Uterus (tissue), 4 donors: ENCODE results near the gene NRXN3. TPM values are rescaled to one million over a fixed set of nuclear protein-coding genes. Genes with fewer than 3 reads are reported as not detected.

Experiments used
- DNase-seq, 2 donors: peaks; one replicate each; pipeline ENCODE4 v3.0.0-alpha.2; 2019 to 2020
- H3K27ac ChIP-seq, 2 donors: fragments of 200-600 bp; sonication (generic); 1 replicate in 1 of 2; 2 replicates in 1 of 2; pipeline ENCODE4 v1.5.1; 2016 to 2018
- H3K27me3 ChIP-seq, 2 donors: fragments of 200-600 bp; sonication (generic); one replicate each; pipeline ENCODE4 v1.5.1; 2018 to 2019; ENCODE audit warnings: control low read depth in 1 of 2
- H3K36me3 ChIP-seq, 2 donors: fragments of 200-600 bp; sonication (generic); one replicate each; pipeline ENCODE4 v1.5.1; 2019; ENCODE audit warnings: control low read depth in 1 of 2
- H3K4me1 ChIP-seq, 2 donors: fragments of 200-600 bp; sonication (generic); one replicate each; pipeline ENCODE4 v1.5.1; 2018 to 2019; ENCODE audit warnings: control low read depth in 1 of 2
- H3K4me3 ChIP-seq, 2 donors: fragments of 200-600 bp; sonication (generic); 1 replicate in 1 of 2; 2 replicates in 1 of 2; pipeline ENCODE4 v1.5.1; 2018 to 2019; ENCODE audit warnings: mild to moderate bottlenecking in 1 of 2
- H3K9me3 ChIP-seq, 2 donors: fragments of 200-600 bp; sonication (generic); one replicate each; pipeline ENCODE4 v1.5.1; 2019; ENCODE audit warnings: control low read depth in 1 of 2
- POLR2A ChIP-seq, 2 donors: fragments of 450-650 bp; IDR thresholded peaks; one replicate each; pipeline ENCODE4 v1.6.1; 2016; ENCODE audit warnings: antibody characterized with exemption in 2 of 2, mild to moderate bottlenecking in 1 of 2, moderate library complexity in 1 of 2
- intact Hi-C: fragments of 100-400 bp; cut with DNase I; formaldehyde crosslinking; loops from one replicate; pipeline ENCODE4 v1.15.1; 2023; ENCODE audit warnings: low total_unique reads
- total RNA-seq, 4 donors: library from RNA; depleted of rRNA in 3 of 4; stranded (reverse); fragments of >200 nt in 3 of 4; gene quantifications; one replicate each; pipeline versions ENCODE4 v1.1.0 to v1.2.4, GENCODE V29; 2014 to 2023
- TF ChIP-seq, protein P1 (sequence below), 4 experiments: fragments of 200-600 bp in 2 of 4; fragments of 450-650 bp in 2 of 4; sonication (generic) in 2 of 4; IDR thresholded peaks; one replicate each; pipeline ENCODE4 v1.5.1; 2016 to 2019; ENCODE audit warnings: antibody characterized with exemption in 4 of 4, mild to moderate bottlenecking in 2 of 4, moderate library complexity in 1 of 4
- donor health status: DM: yes; HTN: yes; CAD: no.

Gene NRXN3
- total RNA-seq, 4 donors from 2014 or later, result 2.9 to 17.0 (median 4.4) TPM

DNA sequence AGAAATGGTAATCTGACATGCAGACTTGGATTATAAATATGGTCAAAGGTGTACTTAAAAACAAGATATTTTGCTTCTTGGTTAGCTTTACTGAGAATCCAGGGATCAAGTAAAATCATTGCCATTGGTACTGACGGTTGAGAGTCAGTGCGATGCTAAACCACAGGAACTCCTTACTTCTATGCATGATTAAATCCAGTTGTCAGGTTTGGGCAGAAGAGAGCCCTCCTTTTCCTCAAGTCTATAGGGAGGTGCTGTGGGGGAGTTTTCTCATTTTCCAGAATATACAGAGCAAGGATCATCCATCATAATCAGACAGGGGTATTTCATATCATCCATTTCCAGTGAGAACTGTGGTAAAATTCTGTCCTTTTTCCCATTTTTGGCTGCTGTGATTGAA is 839.1 kb downstream of the NRXN3 start:
- Histone ChIP-seq H3K4me3 (no peak overlapping the region), H3K9me3 (no peaks in the 10 kb centered on the region), H3K27me3 (no peaks in the 10 kb centered on the region), H3K27ac (no peak overlapping the region), H3K36me3 (no peaks in the 10 kb centered on the region), H3K4me1 (peaks cover 0 to 4% of the 10 kb centered on the region in 2 donors)
- no peak for DNase-seq
- intact Hi-C loops, result no loop called here
- TF ChIP-seq, protein P1, sequence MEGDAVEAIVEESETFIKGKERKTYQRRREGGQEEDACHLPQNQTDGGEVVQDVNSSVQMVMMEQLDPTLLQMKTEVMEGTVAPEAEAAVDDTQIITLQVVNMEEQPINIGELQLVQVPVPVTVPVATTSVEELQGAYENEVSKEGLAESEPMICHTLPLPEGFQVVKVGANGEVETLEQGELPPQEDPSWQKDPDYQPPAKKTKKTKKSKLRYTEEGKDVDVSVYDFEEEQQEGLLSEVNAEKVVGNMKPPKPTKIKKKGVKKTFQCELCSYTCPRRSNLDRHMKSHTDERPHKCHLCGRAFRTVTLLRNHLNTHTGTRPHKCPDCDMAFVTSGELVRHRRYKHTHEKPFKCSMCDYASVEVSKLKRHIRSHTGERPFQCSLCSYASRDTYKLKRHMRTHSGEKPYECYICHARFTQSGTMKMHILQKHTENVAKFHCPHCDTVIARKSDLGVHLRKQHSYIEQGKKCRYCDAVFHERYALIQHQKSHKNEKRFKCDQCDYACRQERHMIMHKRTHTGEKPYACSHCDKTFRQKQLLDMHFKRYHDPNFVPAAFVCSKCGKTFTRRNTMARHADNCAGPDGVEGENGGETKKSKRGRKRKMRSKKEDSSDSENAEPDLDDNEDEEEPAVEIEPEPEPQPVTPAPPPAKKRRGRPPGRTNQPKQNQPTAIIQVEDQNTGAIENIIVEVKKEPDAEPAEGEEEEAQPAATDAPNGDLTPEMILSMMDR (IDR thresholded peaks at IDR 0.05), result no peak
- no peak for TF ChIP-seq POLR2A (IDR thresholded peaks at IDR 0.05)

DNA sequence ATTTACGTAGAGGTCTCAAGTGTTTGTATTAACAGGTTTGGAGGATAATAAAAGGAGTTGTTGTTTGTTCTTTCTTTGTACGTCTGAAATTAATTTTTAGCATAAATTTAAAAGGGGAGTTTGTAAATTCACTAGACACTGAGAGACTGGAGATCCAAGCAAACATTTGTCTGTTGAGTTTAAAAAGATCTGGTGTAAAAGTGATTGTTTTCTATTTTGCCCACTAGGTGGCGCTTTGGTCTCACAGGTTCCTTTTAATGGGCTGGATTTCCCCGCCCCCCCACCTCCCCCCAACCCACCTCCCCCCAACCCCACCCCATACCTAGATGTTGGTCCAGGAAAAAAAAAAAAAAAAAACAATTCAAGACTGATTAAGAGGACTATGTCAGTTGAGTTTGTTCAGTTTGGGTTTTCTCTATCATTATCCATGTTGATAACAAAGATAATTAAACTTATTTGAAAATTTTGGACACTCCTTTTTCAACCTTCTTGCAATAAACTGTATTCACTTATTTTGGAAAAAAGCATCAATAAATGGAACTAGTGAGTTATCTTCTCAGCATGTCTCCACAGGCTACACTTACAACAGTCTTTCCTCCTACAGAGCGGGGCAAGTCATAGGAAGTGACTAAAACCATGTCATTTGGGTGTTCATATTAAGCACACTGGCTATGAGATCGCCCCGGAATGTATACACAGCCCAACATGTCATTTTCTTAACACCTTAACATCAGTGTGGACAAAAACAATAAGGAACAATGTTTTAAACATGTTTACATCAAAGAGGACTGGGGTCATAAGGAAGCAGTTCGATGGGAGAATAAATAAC is 841.1 kb downstream of the NRXN3 start:
- no peaks in the 10 kb centered on the region for H3K9me3 ChIP-seq
- H3K4me1 ChIP-seq, result peaks cover 0 to 4% of the 10 kb centered on the region in 2 donors
- no peak overlapping the region for H3K27ac ChIP-seq
- intact Hi-C loops, result no loop called here
- DNase-seq, result peak in 1 of 2 donors; percentile 16
- TF ChIP-seq POLR2A (IDR thresholded peaks at IDR 0.05), result no peak
- TF ChIP-seq, protein P1 (IDR thresholded peaks at IDR 0.05), result peak in 2 of 4 experiments; percentile 37 to 51
- H3K27me3 ChIP-seq, result no peaks in the 10 kb centered on the region
- H3K4me3 ChIP-seq, result no peak overlapping the region
- H3K36me3 ChIP-seq, result no peaks in the 10 kb centered on the region

DNA sequence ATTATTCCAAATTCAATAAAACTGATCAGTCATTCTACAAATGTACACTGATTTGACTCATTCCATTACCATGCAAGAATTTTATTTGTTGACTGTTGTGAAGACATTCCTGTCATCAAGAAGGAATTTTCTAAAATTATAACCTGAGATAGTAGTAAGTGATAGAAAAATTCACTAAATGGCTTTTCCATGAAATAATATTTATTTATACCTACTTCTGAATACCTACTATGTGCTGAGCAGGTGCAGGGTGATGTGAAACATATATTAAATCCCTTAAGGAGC is 841.7 kb downstream of the NRXN3 start:
- intact Hi-C loops, result no loop called here
- Histone ChIP-seq H3K36me3 (no peaks in the 10 kb centered on the region), H3K4me3 (no peak overlapping the region), H3K9me3 (no peaks in the 10 kb centered on the region), H3K4me1 (peaks cover 0 to 4% of the 10 kb centered on the region in 2 donors), H3K27ac (no peak overlapping the region), H3K27me3 (no peaks in the 10 kb centered on the region)
- DNase-seq, result no peak
- TF ChIP-seq POLR2A (IDR thresholded peaks at IDR 0.05), result no peak
- TF ChIP-seq, protein P1 (IDR thresholded peaks at IDR 0.05), result no peak

DNA sequence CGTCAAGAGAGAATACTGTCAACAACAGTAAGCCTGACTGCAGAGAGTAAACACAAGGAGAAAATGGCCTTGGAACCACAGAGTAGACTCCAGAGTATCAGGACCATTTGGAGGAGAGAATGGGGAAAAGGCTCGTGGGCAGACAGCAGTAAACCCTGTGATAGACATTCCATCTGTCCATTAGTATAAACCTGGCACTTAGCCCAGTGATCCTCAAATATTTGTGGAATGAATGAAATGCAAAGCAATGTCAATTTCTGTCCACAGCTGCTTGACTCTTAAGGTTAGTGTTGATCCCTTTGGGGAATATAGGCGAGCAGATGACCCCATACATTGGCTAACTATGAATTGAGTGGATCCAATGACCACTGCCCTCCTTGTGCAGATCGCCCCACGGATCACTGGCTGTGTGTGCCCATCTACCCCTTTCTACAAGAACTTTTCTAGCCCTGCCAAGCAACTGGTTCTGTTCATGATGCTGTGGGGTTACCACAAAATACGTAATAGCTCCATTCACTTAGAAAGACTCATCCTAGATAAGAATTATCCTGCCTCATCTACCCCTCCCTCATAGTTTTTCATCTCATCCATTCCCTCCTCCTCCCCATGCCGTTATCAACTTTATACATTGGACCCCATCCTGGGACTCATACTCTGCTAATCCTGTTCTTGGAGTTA is 846.8 kb downstream of the NRXN3 start:
- no peak for DNase-seq

More for the DNA sequence above, 846.8 kb downstream of the NRXN3 start:
- Histone ChIP-seq H3K4me3 (no peak overlapping the region), H3K27ac (no peak overlapping the region), H3K27me3 (no peaks in the 10 kb centered on the region), H3K4me1 (no peaks in the 10 kb centered on the region), H3K9me3 (no peaks in the 10 kb centered on the region), H3K36me3 (no peaks in the 10 kb centered on the region)
- intact Hi-C loops, result no loop called here
- TF ChIP-seq, protein P1 (IDR thresholded peaks at IDR 0.05), result no peak
- no peak for TF ChIP-seq POLR2A (IDR thresholded peaks at IDR 0.05)
